NCI-H2227 (cell line): ENCODE measurements around the gene GRID2.
A peak's percentile ranks its signal among the peaks of the same experiment; 100 is the strongest.

ENCODE experiments used
- DNase-seq: peaks from one replicate; lab custom pipeline; 2025; ENCODE audit not compliant: unreplicated experiment; lab: John Stamatoyannopoulos, UW

The GRID2 gene

GRCh38 chr4:92952426-92952825, 648.7 kb downstream of the GRID2 start:
- DNase-seq: no peak

DNA sequence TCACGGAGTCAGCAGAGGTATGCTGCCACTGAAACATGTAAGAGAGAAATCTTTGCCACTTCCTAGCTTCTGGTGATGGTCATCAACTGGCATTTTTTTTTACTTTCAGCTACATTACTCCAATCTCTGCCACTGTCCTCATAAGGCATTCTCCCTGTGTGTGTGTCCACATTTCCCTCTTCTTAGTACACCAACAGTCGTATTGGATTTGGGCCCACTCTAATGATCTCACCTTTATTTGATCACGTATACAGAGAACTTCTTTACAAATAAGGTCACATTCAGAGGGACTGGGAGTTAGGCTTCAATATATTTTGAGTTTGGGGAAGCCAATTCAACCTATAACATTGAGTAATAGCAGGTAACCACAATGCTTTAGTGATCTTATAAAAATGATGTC, 649.1 kb downstream of the GRID2 start:
- DNase-seq: no peak

- no peak for DNase-seq
Measured at GRCh38 chr4:92953462-92953861, 649.7 kb downstream of the GRID2 start.

- DNase-seq: no peak
Measured at GRCh38 chr4:92961881-92962280, 658.1 kb downstream of the GRID2 start.

GRCh38 chr4:92962831-92963230, 659.1 kb downstream of the GRID2 start:
- DNase-seq: no peak

- no peak for DNase-seq
Measured at GRCh38 chr4:92968556-92968955, 664.8 kb downstream of the GRID2 start.

DNA sequence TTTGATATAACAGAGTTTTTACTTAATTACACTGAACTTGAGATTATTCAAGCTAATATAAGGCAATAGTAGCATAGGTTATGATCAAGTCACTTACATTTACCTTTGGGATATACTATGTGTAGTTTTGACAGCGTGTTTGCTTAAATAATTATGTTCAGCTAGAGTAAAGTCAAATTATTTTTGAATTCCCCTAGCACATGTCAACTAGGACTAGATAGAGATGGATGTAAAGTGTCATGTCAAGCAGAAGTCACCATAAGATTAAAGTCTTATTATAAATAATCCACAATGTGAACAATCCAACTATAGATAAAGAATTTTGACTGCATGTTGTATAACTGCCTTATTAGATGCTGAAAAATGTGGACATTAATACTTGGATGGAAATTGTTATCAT, 665.2 kb downstream of the GRID2 start:
- no peak for DNase-seq

GRCh38 chr4:92969650-92970379, 666.0 kb downstream of the GRID2 start:
- no peak for DNase-seq

- no peak for DNase-seq
Measured at GRCh38 chr4:92970996-92971395, 667.2 kb downstream of the GRID2 start.

GRCh38 chr4:92988301-92988700, 684.5 kb downstream of the GRID2 start:
- no peak for DNase-seq

- no peak for DNase-seq
Measured at GRCh38 chr4:92992758-92993157, 689.0 kb downstream of the GRID2 start.

GRCh38 chr4:92994727-92995126, 691.0 kb downstream of the GRID2 start:
- DNase-seq: no peak

DNA sequence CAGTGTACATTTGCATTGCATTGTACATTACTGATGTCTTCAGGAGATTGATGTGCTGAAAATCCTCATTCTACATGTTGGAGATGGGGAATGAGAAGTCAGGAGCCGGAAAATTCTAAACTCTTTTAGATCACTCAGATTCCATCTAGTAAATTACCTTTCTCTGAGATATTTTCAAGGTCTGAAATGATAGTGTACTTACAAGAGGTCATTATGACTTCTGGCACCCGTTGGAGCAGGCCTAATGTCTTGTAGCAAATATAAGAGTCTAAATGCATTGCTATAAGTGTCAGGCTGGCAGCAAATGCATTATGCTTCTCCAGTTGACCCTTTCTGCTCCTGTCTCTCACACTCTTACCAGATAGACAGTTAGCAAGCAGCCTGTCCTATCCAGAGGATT, 692.8 kb downstream of the GRID2 start:
- peak; percentile 38 for DNase-seq

GRCh38 chr4:93000910-93001309, 697.1 kb downstream of the GRID2 start:
- DNase-seq: no peak

GRCh38 chr4:93002240-93002639, 698.5 kb downstream of the GRID2 start:
- DNase-seq: no peak

DNA sequence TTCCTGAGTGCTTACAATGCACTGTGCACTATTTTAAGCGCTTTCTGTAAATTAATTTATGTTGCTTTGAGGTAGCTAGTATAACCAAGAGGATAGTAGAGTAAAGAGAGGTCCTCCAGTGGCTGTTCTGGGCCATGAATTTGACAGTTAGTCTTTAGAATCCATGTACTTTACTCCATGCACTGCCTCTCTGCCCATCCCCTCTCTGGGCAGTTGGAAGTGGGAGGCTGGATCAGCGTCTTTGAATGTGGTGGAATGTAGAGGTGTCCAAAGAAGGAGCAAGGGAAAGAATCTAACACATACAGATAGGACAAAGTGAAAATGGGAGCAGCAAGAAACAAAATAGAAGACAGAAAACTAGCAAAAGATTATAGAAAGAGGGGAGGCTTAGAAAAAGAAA, 712.6 kb downstream of the GRID2 start:
- no peak for DNase-seq

- no peak for DNase-seq
Measured at GRCh38 chr4:93018243-93018642, 714.5 kb downstream of the GRID2 start.

GRCh38 chr4:93018806-93019205, 715.0 kb downstream of the GRID2 start:
- DNase-seq: no peak

DNA sequence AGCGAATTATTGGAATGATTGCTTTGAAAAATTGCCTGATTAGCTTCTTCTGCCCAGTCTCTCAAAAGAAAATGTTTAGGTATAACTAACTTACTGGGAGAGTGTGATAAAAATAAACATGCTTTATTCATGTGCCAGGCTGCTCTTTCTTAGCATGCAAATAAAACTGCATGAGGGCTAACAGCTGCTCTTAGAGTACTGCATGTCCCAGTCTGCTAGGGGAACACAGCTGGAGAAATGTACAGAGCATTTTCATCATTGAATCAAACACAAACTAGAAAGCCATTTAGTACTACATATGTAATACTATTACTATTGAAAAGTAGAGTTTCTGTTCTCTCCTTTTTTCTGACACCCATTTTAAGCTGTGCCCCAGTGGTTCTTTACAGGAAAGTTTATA, 726.0 kb downstream of the GRID2 start:
- no peak for DNase-seq

DNA sequence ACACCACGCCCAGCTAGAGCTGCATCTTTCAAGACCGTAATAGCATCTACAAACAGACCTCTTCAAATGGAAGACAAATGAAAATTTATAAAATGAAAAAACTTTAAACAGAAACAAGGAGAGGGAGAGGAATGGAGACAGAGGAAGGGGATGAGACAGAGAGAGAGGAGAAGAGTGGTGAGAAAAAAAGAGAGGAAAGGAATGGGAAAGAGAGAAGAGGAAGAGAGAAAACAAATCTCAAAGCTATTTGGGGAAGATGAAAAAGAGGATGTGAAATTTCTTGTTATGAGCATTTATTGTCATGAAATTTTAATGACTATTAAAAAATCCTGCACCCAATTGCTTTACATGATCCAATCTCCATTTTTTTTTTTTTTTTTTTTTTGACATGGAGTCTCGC, 726.9 kb downstream of the GRID2 start:
- DNase-seq: no peak

- DNase-seq: no peak
Measured at GRCh38 chr4:93031431-93032098, 727.8 kb downstream of the GRID2 start.

- DNase-seq: no peak
Measured at GRCh38 chr4:93042746-93043145, 739.0 kb downstream of the GRID2 start.

- no peak for DNase-seq
Measured at GRCh38 chr4:93053140-93053539, 749.4 kb downstream of the GRID2 start.
